HEK293T (cell line): ENCODE results near the gene CFD.
A peak's percentile ranks its signal among the peaks of the same experiment; 100 is the strongest.

Experiments used
- CTCF ChIA-PET: fragments of 350-600 bp; formaldehyde crosslinking; extraction: SDS; loops from one replicate; lab custom pipeline; 2021; ENCODE audit warnings: antibody characterized with exemption, inconsistent platforms; lab: Yijun Ruan, JAX
- POLR2A ChIA-PET: fragments of 350-600 bp; formaldehyde crosslinking; extraction: SDS; loops from one replicate; lab custom pipeline; 2020; ENCODE audit warnings: antibody characterized with exemption, inconsistent platforms; lab: Yijun Ruan, JAX
- DNase-seq: peaks from one replicate; pipeline ENCODE4 v3.0.0; 2012; ENCODE audit warnings: mixed read lengths; ENCODE audit errors: extremely low spot score
- ARNT ChIP-seq: fragments of 450-650 bp; IDR thresholded peaks from 2 replicates; pipeline ENCODE4 v1.6.1; 2017; ENCODE audit warnings: mild to moderate bottlenecking
- BHLHE40 ChIP-seq: fragments of 450-650 bp; IDR thresholded peaks from 2 replicates; pipeline ENCODE4 v1.6.1; 2016; ENCODE audit warnings: mild to moderate bottlenecking, moderate library complexity, borderline replicate concordance
- CTBP1 ChIP-seq: fragments of 450-650 bp; IDR thresholded peaks from 2 replicates; pipeline ENCODE4 v1.6.1; 2016; ENCODE audit warnings: borderline replicate concordance
- ELF4 ChIP-seq: fragments of 450-650 bp; IDR thresholded peaks from 2 replicates; pipeline ENCODE4 v1.6.1; 2017; ENCODE audit warnings: antibody characterized with exemption
- FOXA1 ChIP-seq: fragments of 450-650 bp; IDR thresholded peaks from 2 replicates; pipeline ENCODE4 v1.6.1; 2016; ENCODE audit warnings: mild to moderate bottlenecking
- FOXK2 ChIP-seq: fragments of 450-650 bp; IDR thresholded peaks from 2 replicates; pipeline ENCODE4 v1.6.1; 2016; ENCODE audit warnings: mild to moderate bottlenecking
- FOXM1 ChIP-seq: fragments of 450-650 bp; IDR thresholded peaks from 2 replicates; pipeline ENCODE4 v1.6.1; 2017; ENCODE audit warnings: mild to moderate bottlenecking, borderline replicate concordance
- HDGF ChIP-seq: fragments of 450-650 bp; IDR thresholded peaks from 2 replicates; pipeline ENCODE4 v1.6.1; 2017; ENCODE audit warnings: antibody characterized with exemption, borderline replicate concordance
- L3MBTL2 ChIP-seq: fragments of 450-650 bp; conservative IDR thresholded peaks from 2 replicates; pipeline ENCODE4 v1.6.1; 2016; ENCODE audit warnings: mild to moderate bottlenecking
- LEF1 ChIP-seq: fragments of 450-650 bp; IDR thresholded peaks from 2 replicates; pipeline ENCODE4 v1.6.1; 2017; ENCODE audit warnings: mild to moderate bottlenecking, borderline replicate concordance
- NFRKB ChIP-seq: fragments of 450-650 bp; IDR thresholded peaks from 2 replicates; pipeline ENCODE4 v1.6.1; 2016; ENCODE audit warnings: mild to moderate bottlenecking, moderate library complexity
- PKNOX1 ChIP-seq: fragments of 450-650 bp; IDR thresholded peaks from 2 replicates; pipeline ENCODE4 v1.6.1; 2016
- SP1 ChIP-seq: fragments of 450-650 bp; IDR thresholded peaks from 2 replicates; pipeline ENCODE4 v1.6.1; 2017
- SUZ12 ChIP-seq: fragments of 450-650 bp; IDR thresholded peaks from 2 replicates; pipeline ENCODE4 v1.6.1; 2016; ENCODE audit warnings: mild to moderate bottlenecking
- TARDBP ChIP-seq: fragments of 450-650 bp; IDR thresholded peaks from 2 replicates; pipeline ENCODE4 v1.6.1; 2016
- ZNF384 ChIP-seq: fragments of 450-650 bp; IDR thresholded peaks from 2 replicates; pipeline ENCODE4 v1.6.1; 2016

CFD gene

GRCh38 chr19:904545-904944 is 45.1 kb downstream of the CFD start:
- ChIA-PET POLR2A (no interaction called here), CTCF (no interaction called here)
- no peak for DNase-seq
- TF ChIP-seq LEF1 (no peak), HDGF (no peak), ELF4 (no peak), SP1 (no peak), FOXA1 (no peak), CTBP1 (no peak), SUZ12 (no peak), NFRKB (no peak), BHLHE40 (no peak), L3MBTL2 (no peak), PKNOX1 (no peak), ARNT (no peak), FOXM1 (no peak), FOXK2 (no peak), ZNF384 (no peak), TARDBP (no peak)

- POLR2A ChIA-PET = no interaction called here
- TF ChIP-seq TARDBP (no peak), L3MBTL2 (no peak), SUZ12 (no peak), LEF1 (no peak), FOXA1 (no peak), ARNT (no peak), FOXM1 (no peak), HDGF (no peak)
- CTCF ChIA-PET = no interaction called here
- no peak for DNase-seq
Measured at GRCh38 chr19:906480-906879, 47.0 kb downstream of the CFD start.

GRCh38 chr19:907183-907853 is 47.9 kb downstream of the CFD start:
- DNase-seq = no peak
- TF ChIP-seq SUZ12 = no peak
- no peak for TF ChIP-seq ELF4
- no peak for TF ChIP-seq HDGF
- no peak for TF ChIP-seq L3MBTL2
- no peak for TF ChIP-seq LEF1
- no peak for TF ChIP-seq SP1
- TF ChIP-seq BHLHE40 = no peak
- no peak for TF ChIP-seq NFRKB
- no peak for TF ChIP-seq FOXM1
- TF ChIP-seq FOXK2 = no peak
- TF ChIP-seq ZNF384 = no peak
- TF ChIP-seq CTBP1 = no peak
- TF ChIP-seq ARNT = no peak
- TF ChIP-seq TARDBP = no peak
- no peak for TF ChIP-seq PKNOX1
- no peak for TF ChIP-seq FOXA1
- ChIA-PET POLR2A (no interaction called here), CTCF (no interaction called here)

GRCh38 chr19:911197-912033 is 52.0 kb downstream of the CFD start:
- POLR2A ChIA-PET = no interaction called here
- TF ChIP-seq FOXM1 (no peak), BHLHE40 (no peak), HDGF (no peak), TARDBP (no peak), ZNF384 (no peak), L3MBTL2 (no peak)
- CTCF ChIA-PET = no interaction called here
- DNase-seq = no peak

- CTCF ChIA-PET = no interaction called here
- POLR2A ChIA-PET = no interaction called here
- DNase-seq = peak; percentile 56
- TF ChIP-seq BHLHE40 (no peak), SP1 (no peak), FOXA1 (no peak), NFRKB (no peak), ELF4 (no peak), LEF1 (no peak), L3MBTL2 (no peak), ZNF384 (no peak), PKNOX1 (no peak), FOXM1 (no peak), TARDBP (no peak), SUZ12 (no peak), FOXK2 (no peak), HDGF (no peak), CTBP1 (no peak), ARNT (no peak)
Measured at GRCh38 chr19:912181-913079, 53.0 kb downstream of the CFD start.
